VCaP (cell line): ENCODE data around the gene KLHL3.

ENCODE experiments used
- H3K27ac ChIP-seq: fragments of 450-650 bp; 2 replicates; pipeline ENCODE4 v1.5.1; 2017
- TF ChIP-seq, protein P1 (sequence below): fragments of 450-650 bp; conservative IDR thresholded peaks from 2 replicates; pipeline ENCODE4 v1.5.1; 2017; ENCODE audit warnings: mild to moderate bottlenecking, moderate library complexity

Gene KLHL3

DNA sequence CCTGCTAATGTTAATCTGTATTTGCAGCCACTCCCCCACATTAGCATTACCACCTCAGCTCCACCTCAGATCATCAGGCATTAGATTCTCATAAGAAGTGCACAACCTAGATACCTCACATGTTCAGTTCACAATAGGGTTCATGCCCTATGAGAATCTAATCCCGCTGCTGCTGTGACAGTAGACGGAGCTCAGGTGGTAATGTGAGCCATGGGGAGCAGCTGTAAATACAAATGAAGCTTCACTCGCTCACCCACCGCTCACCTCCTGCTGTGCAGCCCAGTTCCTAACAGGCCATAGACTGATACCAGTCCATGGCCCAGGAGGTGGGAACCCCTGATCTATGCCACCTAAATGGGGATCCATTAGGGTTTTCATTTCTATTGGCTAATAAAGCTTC, 24.4 kb upstream of the KLHL3 start:
- TF ChIP-seq, protein P1, sequence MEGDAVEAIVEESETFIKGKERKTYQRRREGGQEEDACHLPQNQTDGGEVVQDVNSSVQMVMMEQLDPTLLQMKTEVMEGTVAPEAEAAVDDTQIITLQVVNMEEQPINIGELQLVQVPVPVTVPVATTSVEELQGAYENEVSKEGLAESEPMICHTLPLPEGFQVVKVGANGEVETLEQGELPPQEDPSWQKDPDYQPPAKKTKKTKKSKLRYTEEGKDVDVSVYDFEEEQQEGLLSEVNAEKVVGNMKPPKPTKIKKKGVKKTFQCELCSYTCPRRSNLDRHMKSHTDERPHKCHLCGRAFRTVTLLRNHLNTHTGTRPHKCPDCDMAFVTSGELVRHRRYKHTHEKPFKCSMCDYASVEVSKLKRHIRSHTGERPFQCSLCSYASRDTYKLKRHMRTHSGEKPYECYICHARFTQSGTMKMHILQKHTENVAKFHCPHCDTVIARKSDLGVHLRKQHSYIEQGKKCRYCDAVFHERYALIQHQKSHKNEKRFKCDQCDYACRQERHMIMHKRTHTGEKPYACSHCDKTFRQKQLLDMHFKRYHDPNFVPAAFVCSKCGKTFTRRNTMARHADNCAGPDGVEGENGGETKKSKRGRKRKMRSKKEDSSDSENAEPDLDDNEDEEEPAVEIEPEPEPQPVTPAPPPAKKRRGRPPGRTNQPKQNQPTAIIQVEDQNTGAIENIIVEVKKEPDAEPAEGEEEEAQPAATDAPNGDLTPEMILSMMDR = no peak
- H3K27ac ChIP-seq = no peak overlapping the region

DNA sequence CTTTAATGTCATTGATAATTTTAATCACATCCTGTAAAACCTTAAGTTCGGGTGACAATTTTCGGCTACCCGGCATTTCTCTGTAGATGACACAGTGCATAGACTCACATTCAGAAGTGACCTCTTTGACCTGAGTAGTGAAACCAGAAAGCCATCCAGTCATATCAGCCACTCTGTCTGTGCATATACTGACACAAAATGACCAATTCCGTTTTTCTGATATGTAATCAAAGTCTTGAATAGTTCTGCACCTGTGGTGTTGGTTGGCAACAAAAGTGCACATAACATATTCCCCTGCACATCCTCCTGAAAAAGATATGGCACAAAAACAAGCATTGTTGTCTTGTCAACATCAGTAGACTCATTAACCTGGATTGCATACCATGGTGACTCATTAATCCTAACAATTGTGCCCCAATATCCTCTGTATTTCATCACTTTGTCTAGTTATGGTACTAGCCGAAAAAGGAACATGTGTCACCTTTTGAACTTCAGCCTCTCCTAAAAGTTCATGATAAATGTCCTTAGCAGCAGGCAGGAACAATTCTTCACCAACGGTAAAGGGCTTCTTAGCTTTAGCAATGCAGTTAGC, 22.9 kb upstream of the KLHL3 start:
- no peak overlapping the region for H3K27ac ChIP-seq
- TF ChIP-seq, protein P1 = no peak

DNA sequence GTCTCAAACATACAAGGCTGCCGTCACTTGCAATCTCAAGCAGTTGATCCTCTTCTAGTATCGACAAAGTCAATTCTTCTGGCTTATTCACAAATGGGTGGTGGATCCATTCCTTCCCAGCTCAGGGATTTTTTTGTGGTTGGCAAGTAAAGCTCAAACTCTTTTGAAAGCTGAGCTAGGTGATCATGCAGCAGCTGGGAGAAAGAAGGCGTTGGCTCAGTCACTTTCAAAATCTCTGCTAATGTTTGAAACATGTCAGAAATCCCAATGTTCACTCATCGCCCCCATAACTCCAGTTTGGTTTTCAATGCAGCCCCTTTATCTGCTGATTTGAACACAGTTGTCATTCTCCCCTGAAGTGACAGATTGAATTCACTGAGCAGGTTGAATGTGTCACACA, 22.2 kb upstream of the KLHL3 start:
- TF ChIP-seq, protein P1 = no peak
- no peak overlapping the region for H3K27ac ChIP-seq

DNA sequence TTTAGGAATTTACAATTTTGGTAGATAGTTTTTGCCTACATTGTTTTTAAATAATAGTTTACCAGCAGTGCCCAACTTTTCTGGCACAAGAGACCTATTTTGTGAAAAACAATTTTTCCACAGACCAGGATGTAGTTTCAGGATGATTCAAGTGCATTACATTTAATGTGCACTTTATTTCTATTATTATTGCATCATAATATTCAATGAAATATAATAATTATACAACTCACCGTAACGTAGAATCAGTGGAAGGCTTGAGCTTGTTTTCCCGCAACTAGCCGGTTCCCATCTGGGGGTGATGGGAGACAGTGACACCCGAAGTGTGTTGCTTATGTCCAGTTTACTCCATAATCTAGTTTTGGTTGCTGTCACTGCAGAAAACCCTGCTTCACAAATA, 21.7 kb upstream of the KLHL3 start:
- no peak overlapping the region for H3K27ac ChIP-seq
- TF ChIP-seq, protein P1 = no peak

DNA sequence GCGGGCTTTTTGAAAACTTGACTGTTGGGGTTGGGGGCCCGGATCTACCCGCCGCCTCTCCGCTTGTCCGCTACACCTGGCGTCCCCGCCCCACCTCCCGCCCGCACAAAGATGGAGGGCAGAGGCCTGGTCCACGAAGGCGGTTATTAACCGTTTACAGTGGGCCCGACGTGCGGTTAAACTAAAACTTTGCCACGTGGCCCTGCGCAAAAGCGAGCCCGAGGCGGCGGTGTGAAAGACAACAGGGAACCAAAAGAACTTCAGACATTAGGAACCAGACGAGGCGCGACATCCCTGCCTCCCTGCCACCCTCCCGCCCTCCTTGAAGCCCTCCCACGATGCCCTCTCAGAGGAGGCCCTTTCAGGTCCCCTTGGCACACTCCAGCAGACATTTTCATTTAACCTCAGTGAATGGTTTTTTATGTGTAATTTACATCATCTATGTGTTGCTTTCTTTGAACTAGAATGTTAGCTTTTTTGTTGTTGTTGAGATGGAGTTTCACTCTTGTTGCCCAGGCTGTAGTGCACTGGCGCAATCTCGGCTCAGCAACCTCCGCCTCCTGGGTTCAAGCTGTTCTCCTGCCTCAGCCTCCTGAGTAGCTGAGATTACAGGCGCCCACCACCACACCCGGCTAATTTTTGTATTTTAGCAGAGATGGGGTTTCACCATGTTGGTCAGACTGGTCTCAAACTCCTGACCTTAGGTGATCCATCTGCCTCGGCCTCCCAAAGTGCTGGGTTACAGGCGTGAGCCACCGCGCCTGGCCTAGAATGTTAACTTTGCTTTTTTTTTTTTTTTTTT, 19.3 kb upstream of the KLHL3 start:
- TF ChIP-seq, protein P1 = no peak
- H3K27ac ChIP-seq = peak overlapping the region; percentile 99

DNA sequence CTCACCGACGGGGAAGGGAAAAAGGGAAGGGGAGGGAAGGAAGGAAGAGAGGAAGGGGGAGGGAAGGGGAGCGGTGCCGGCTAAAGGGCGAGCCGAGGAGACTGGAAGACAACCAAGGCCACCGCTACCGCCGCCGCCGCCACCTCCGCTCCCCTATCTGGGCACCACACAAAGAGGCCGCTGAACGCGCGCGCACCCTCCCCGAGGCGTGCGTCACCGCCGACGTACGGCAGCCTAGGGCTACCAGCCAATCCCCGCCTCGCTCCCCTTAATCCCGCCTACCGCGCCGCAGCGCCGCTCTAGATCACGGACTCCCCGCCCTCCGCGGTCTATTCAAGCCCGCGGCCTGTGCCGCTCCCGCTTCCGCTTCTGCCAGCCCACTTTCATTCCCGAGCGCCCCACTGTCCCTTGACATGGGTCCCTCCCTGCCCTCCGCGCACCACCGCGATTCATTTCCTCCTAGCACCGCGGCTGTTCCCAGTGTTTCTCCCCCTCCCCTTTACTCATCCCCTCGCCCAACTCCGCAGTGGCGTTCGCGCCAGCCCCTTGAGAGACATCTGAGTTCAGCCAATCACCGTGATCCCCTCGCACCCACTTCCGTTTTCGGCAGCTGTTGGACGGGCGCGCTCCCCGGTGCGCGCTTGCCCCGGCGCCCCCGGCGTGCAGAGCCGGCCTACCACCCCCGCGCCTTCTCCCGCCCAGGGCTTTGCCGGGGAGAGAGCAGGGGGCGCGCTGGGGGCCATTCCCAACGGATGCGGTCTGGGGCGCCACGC, 18.5 kb upstream of the KLHL3 start, which contains the start of gene HNRNPA0:
Gene HNRNPA0 (minus strand): TSS at position 176 of the 773 bp plus-strand sequence. CDS start 297 bp downstream, outside the sequence.
- TF ChIP-seq, protein P1 = no peak; the same call in 1 of the 2 replicates
- peak within 1 kb of the TSS; percentile 99 for H3K27ac ChIP-seq

DNA sequence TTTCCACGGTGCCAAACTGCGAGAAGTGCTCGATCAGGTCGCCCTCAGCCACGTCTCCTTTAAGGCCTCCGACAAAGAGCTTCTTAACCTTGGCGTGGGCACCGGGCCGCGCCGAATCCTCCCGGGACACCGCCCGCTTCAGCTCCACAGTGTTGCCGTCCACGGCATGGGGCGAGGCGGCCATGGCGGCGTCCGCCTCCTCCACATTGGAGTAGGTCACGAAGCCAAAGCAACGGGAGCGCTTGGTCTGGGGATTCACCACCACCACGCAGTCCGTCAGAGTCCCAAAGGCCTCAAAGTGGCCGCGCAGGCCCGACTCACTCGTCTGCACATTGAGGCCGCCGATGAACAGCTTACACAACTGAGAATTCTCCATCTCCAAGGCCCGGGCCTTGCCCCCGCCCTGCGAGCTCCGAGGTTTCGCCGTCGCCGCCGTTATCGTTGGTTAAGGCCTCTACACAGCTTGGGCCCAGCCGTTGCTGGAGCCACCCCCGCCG, 17.9 kb upstream of the KLHL3 start:
- TF ChIP-seq, protein P1 = no peak
- peak overlapping the region; percentile 99 for H3K27ac ChIP-seq
